Neural crest cell (in vitro differentiated cells): Measurements from ENCODE around the gene RHEX. TPM values are rescaled to one million over a fixed set of nuclear protein-coding genes. Genes with fewer than 3 reads are reported as not detected.

Experiments used
- DNase-seq: peaks from one replicate; pipeline ENCODE4 v3.0.0; 2021; ENCODE audit warnings: low read depth, mixed read lengths, low spot score
- H3K27ac Mint-ChIP-seq: one replicate; pipeline ENCODE4 v1.8.0; 2021; ENCODE audit warnings: mild to moderate bottlenecking, mixed read lengths; ENCODE audit not compliant: unreplicated experiment
- H3K27me3 Mint-ChIP-seq: 2 replicates; pipeline ENCODE4 v1.8.0; 2021; ENCODE audit warnings: low read depth, mild to moderate bottlenecking, mixed read lengths
- H3K36me3 Mint-ChIP-seq: 2 replicates; pipeline ENCODE4 v1.8.0; 2021; ENCODE audit warnings: low read depth, mild to moderate bottlenecking, mixed read lengths
- H3K4me1 Mint-ChIP-seq: 2 replicates; pipeline ENCODE4 v1.8.0; 2021; ENCODE audit warnings: mixed read lengths
- H3K4me3 Mint-ChIP-seq: one replicate; pipeline ENCODE4 v1.8.0; 2021; ENCODE audit warnings: mild to moderate bottlenecking, mixed read lengths
- H3K9me3 Mint-ChIP-seq: 2 replicates; pipeline ENCODE4 v1.8.0; 2021; ENCODE audit warnings: mixed read lengths
- total RNA-seq: library from RNA; stranded (reverse); gene quantifications from 2 replicates; pipeline ENCODE4 v1.2.1, GENCODE V29; 2021
- TF ChIP-seq, protein P1 (sequence below): fragments of 200-600 bp; sonication (generic); conservative IDR thresholded peaks from 2 replicates; pipeline ENCODE4 v1.5.0; 2021; ENCODE audit warnings: antibody characterized with exemption, mild to moderate bottlenecking

The RHEX gene
- total RNA-seq, 1 donor from 2014 or later, result 0.93 TPM

DNA sequence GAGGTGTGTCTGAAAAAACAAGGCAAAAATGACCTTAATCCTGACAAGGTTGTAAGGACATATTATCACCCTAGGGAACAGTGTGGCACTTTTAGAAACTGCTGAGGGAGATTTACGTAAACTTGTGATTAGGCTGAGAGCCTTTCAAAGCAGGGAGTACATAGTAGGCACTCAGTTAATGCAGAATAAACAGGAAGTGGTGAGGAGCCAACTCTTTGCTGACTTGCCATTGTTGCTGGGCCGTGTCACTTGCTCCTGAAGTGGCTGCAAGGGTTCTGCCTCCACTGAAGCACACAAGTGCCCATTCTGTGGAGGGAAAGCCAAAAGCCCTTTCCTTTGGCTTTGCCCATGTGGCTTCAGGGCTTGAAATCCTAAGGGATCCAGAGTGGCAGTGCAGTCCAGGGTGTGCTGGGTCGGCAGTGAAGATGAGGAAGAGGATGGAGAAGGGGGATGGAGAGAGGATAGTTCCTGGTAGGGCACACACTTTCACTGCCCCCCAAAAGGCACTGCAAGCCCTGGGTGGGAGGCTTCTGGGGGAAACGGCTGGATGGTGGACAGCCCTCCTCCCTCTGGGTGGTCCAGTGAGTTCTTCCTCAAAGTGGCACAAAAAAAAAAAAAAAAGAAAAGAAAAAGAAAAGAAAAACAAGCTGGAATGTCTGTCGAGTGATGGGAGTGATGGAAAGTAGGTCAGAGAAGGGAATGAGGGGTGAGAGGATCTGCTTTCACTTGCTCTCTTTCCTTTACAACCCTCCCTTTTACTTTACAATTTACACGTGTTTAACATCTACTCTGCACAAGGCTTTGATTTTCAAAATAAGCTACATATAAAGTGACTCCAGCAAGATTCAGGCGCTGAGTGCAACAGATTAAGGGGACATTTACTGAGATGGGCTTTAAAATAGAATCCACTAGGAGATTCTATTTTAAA is 13.7 kb upstream of the RHEX start:
- Mint-ChIP-seq H3K36me3 (no peaks in the 10 kb centered on the region), H3K27me3 (peaks cover 29% of the 10 kb centered on the region)

DNA sequence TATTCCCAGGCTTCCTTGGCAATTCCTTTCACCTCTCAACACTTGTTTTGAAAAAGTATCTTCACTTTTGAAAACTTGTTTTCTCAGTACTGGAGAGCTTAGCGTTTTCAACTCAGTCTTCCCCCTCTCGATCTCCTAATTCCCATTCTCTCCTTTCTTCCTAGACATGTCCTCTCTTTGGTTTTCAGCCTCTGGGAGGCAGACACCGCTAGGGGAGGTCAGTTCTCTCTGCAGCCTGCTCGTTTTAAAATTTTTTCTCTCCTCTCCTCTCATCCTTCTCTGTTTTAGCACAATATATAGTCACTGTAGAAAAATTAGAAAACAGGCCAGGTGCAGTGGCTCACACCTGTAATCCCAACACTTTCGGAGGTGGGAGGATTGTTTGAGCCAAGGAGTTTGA is 12.6 kb upstream of the RHEX start:
- no peaks in the 10 kb centered on the region for H3K36me3 Mint-ChIP-seq
- H3K27me3 Mint-ChIP-seq, result peaks cover 22% of the 10 kb centered on the region
- H3K9me3 Mint-ChIP-seq, result no peaks in the 10 kb centered on the region
- H3K4me1 Mint-ChIP-seq, result peaks cover 29% of the 10 kb centered on the region
- TF ChIP-seq, protein P1, sequence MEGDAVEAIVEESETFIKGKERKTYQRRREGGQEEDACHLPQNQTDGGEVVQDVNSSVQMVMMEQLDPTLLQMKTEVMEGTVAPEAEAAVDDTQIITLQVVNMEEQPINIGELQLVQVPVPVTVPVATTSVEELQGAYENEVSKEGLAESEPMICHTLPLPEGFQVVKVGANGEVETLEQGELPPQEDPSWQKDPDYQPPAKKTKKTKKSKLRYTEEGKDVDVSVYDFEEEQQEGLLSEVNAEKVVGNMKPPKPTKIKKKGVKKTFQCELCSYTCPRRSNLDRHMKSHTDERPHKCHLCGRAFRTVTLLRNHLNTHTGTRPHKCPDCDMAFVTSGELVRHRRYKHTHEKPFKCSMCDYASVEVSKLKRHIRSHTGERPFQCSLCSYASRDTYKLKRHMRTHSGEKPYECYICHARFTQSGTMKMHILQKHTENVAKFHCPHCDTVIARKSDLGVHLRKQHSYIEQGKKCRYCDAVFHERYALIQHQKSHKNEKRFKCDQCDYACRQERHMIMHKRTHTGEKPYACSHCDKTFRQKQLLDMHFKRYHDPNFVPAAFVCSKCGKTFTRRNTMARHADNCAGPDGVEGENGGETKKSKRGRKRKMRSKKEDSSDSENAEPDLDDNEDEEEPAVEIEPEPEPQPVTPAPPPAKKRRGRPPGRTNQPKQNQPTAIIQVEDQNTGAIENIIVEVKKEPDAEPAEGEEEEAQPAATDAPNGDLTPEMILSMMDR, result no peak
- no peak overlapping the region for H3K4me3 Mint-ChIP-seq
- no peak overlapping the region for H3K27ac Mint-ChIP-seq
- DNase-seq, result no peak

More for the DNA sequence above, 13.7 kb upstream of the RHEX start:
- peaks cover 29% of the 10 kb centered on the region for H3K4me1 Mint-ChIP-seq
- TF ChIP-seq, protein P1, result no peak
- H3K9me3 Mint-ChIP-seq, result no peaks in the 10 kb centered on the region
- H3K4me3 Mint-ChIP-seq, result no peak overlapping the region
- no peak overlapping the region for H3K27ac Mint-ChIP-seq
- no peak for DNase-seq

DNA sequence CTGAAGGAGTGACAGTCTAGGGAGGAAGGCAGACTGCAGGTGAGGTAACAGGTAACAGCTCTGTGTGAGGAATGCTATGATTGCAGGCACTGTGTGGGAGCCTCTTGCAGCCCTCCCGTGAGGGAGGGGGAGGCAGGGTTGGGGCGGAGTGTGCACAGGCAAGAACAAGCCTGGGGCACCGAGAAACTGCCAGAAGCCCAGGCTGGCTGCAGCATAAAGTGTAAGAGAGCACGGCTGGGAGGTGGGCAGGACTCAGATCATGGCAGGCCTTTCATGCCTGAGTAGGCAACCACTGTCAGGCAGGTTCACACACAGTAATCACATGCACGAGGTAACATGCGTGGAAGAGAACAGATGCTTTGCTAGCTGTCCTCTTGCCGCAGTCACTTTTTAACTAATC is 11.3 kb upstream of the RHEX start:
- no peak for DNase-seq
- H3K27ac Mint-ChIP-seq, result no peak overlapping the region
- peaks cover 29% of the 10 kb centered on the region for H3K4me1 Mint-ChIP-seq
- no peaks in the 10 kb centered on the region for H3K9me3 Mint-ChIP-seq
- TF ChIP-seq, protein P1, result no peak
- H3K36me3 Mint-ChIP-seq, result no peaks in the 10 kb centered on the region
- no peak overlapping the region for H3K4me3 Mint-ChIP-seq
- H3K27me3 Mint-ChIP-seq, result peaks cover 18% of the 10 kb centered on the region

DNA sequence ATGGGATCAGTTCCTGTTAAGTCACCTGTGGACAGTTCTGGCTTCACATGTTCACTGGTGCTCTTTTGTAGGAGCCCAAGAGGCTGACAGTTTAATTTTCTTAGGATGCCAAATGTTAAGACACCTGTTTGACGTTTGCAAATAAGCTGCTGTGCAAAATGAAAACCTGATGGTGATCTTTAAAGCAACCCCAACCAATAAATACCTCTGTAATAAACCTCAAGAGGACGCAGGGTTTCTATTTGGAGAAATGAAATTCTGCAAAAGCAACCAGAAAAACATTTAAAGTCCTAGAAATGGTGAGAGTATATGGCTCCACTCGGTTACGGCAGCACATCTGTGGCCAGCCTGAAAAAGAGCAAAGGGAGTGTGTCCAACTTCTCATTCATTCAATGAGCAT is 5.7 kb upstream of the RHEX start:
- TF ChIP-seq, protein P1, result no peak
- no peak overlapping the region for H3K4me3 Mint-ChIP-seq

DNA sequence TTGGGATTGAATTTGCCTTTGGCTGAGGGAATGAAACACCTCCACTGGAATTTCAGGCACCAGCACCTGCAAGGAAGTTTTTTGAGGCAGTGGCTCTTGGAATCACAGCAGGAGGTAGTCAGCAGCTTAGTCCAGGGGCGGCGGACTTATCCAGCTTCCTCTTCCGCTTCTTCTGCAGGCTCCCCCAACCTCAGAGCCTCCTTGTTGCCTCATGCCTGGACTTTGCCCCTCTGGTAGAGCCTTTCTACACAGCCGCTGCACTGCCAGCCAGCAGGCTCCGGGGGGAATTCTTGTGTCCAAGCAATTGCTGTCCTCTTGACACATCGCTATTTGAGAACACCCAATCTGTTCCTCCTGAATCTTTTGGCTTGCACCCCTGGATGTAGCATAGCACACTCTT is 4.4 kb upstream of the RHEX start:
- TF ChIP-seq, protein P1, result no peak
- no peak overlapping the region for H3K27ac Mint-ChIP-seq
- no peaks in the 10 kb centered on the region for H3K9me3 Mint-ChIP-seq
- no peaks in the 10 kb centered on the region for H3K27me3 Mint-ChIP-seq
- H3K4me3 Mint-ChIP-seq, result no peak overlapping the region
- no peaks in the 10 kb centered on the region for H3K36me3 Mint-ChIP-seq
- peaks cover 8% of the 10 kb centered on the region for H3K4me1 Mint-ChIP-seq
- DNase-seq, result no peak

More for the DNA sequence above, 5.7 kb upstream of the RHEX start:
- no peaks in the 10 kb centered on the region for H3K27me3 Mint-ChIP-seq
- H3K9me3 Mint-ChIP-seq, result no peaks in the 10 kb centered on the region
- DNase-seq, result no peak
- no peaks in the 10 kb centered on the region for H3K36me3 Mint-ChIP-seq
- no peak overlapping the region for H3K27ac Mint-ChIP-seq
- H3K4me1 Mint-ChIP-seq, result no peaks in the 10 kb centered on the region
